Esophagus muscularis mucosa (tissue), 4 donors: Measurements from ENCODE around the gene RET. TPM values are rescaled to one million over a fixed set of nuclear protein-coding genes. Genes with fewer than 3 reads are reported as not detected.

Source experiments
- DNase-seq: peaks from one replicate; pipeline ENCODE4 v3.0.0-alpha.2; 2017; ENCODE audit errors: extremely low spot score
- H3K27ac ChIP-seq, 4 donors: fragments of 200-600 bp; sonication (generic); replicated peaks in 1 of 4; 1 replicate in 3 of 4; 2 replicates in 1 of 4; pipeline ENCODE4 v1.5.1; 2016 to 2019; ENCODE audit warnings: mild to moderate bottlenecking in 1 of 4
- H3K27me3 ChIP-seq, 4 donors: fragments of 200-600 bp; sonication (generic); one replicate each; pipeline versions ENCODE4 v1.5.1 to v1.6.0; 2016 to 2019
- H3K36me3 ChIP-seq, 4 donors: fragments of 200-600 bp; sonication (generic); one replicate each; pipeline ENCODE4 v1.5.1; 2016 to 2019
- H3K4me1 ChIP-seq, 4 donors: fragments of 200-600 bp; sonication (generic); one replicate each; pipeline ENCODE4 v1.5.1; 2016 to 2019
- H3K4me3 ChIP-seq, 4 donors: fragments of 200-600 bp; sonication (generic); 1 replicate in 2 of 4; 2 replicates in 2 of 4; pipeline ENCODE4 v1.5.1; 2016 to 2019; ENCODE audit warnings: mild to moderate bottlenecking in 4 of 4, moderate library complexity in 1 of 4
- H3K9me3 ChIP-seq, 4 donors: fragments of 200-600 bp; sonication (generic); 1 replicate in 3 of 4; 2 replicates in 1 of 4; pipeline ENCODE4 v1.5.1; 2016 to 2019
- EP300 ChIP-seq: sonication (generic); formaldehyde crosslinking; IDR thresholded peaks from one replicate; pipeline ENCODE4 v1.6.1; 2017; ENCODE audit warnings: antibody characterized with exemption
- POLR2A ChIP-seq: fragments of 450-650 bp; IDR thresholded peaks from one replicate; pipeline ENCODE4 v1.6.1; 2017; ENCODE audit warnings: antibody characterized with exemption, moderate library complexity, mild to moderate bottlenecking, low read depth
- POLR2AphosphoS5 ChIP-seq, 2 donors: sonication (generic); formaldehyde crosslinking; IDR thresholded peaks; one replicate each; pipeline ENCODE4 v1.6.1; 2017; ENCODE audit warnings: antibody characterized with exemption in 2 of 2
- WGBS: methylation state at CpG from one replicate; pipeline ENCODE4 v1.1.5; 2018; 5-methylcytosine and 5-hydroxymethylcytosine counted together
- intact Hi-C: fragments of 100-400 bp; cut with DNase I; formaldehyde crosslinking; loops from one replicate; pipeline ENCODE4 v1.15.1; 2023
- total RNA-seq, 4 donors: library from RNA; depleted of rRNA; stranded (reverse); fragments of >200 nt; gene quantifications; one replicate each; pipeline versions ENCODE4 v1.1.0 to v1.2.1, GENCODE V29; 2016
- TF ChIP-seq, protein P1 (sequence below), 3 experiments: fragments of 200-600 bp in 2 of 3; fragments of 450-650 bp in 1 of 3; sonication (generic) in 2 of 3; IDR thresholded peaks; one replicate each; pipeline ENCODE4 v1.5.1; 2017 to 2019; ENCODE audit warnings: antibody characterized with exemption in 3 of 3, mild to moderate bottlenecking in 2 of 3, moderate library complexity in 1 of 3

RET gene
- total RNA-seq, 4 donors from 2014 or later = 1.7 to 4.0 (median 3.0) TPM

DNA sequence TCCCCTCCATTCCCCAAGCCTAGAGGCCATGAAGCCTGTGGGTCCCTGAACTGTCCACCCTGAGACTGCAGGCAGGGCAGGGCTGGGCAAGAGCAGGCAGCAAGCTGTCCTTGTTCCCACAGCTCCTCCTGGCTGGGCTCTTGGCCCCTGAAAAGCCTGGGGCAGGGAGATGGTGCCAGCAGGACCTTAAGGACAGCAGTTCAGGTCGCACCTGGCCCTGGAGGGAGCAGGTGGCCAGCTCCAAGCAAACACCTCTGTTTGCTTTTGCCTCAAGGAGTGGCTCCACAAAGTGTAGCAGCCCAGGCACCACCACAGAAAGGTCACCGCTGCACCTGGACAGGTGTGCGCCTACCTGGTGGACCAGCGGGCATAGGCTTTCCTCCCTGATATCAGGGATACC, 5.2 kb downstream of the RET start:
- Histone ChIP-seq H3K4me1 (peaks cover 0 to 12% (median 9%) of the 10 kb centered on the region in 4 donors), H3K36me3 (no peaks in the 10 kb centered on the region), H3K9me3 (no peaks in the 10 kb centered on the region), H3K27ac (no peak overlapping the region), H3K27me3 (peaks cover 0 to 66% (median 3%) of the 10 kb centered on the region in 4 donors), H3K4me3 (no peak overlapping the region)
- intact Hi-C loops = no loop called here
- DNase-seq = no peak
- WGBS = 92% methylated on average over 2 of the region's 4 CpGs
- TF ChIP-seq POLR2A (no peak), EP300 (no peak), POLR2AphosphoS5 (IDR thresholded peaks at IDR 0.05) (no peak)
- TF ChIP-seq, protein P1, sequence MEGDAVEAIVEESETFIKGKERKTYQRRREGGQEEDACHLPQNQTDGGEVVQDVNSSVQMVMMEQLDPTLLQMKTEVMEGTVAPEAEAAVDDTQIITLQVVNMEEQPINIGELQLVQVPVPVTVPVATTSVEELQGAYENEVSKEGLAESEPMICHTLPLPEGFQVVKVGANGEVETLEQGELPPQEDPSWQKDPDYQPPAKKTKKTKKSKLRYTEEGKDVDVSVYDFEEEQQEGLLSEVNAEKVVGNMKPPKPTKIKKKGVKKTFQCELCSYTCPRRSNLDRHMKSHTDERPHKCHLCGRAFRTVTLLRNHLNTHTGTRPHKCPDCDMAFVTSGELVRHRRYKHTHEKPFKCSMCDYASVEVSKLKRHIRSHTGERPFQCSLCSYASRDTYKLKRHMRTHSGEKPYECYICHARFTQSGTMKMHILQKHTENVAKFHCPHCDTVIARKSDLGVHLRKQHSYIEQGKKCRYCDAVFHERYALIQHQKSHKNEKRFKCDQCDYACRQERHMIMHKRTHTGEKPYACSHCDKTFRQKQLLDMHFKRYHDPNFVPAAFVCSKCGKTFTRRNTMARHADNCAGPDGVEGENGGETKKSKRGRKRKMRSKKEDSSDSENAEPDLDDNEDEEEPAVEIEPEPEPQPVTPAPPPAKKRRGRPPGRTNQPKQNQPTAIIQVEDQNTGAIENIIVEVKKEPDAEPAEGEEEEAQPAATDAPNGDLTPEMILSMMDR (IDR thresholded peaks at IDR 0.05) = no peak

GRCh38 chr10:43082746-43083145, 5.9 kb downstream of the RET start:
- Histone ChIP-seq H3K27me3 (peaks cover 0 to 61% (median 2%) of the 10 kb centered on the region in 4 donors), H3K9me3 (no peaks in the 10 kb centered on the region), H3K4me3 (no peak overlapping the region), H3K36me3 (no peaks in the 10 kb centered on the region), H3K27ac (no peak overlapping the region), H3K4me1 (peaks cover 0 to 7% (median 3%) of the 10 kb centered on the region in 4 donors)
- intact Hi-C loops = no loop called here
- DNase-seq = no peak
- TF ChIP-seq POLR2A (no peak), EP300 (no peak), POLR2AphosphoS5 (IDR thresholded peaks at IDR 0.05) (no peak)
- TF ChIP-seq, protein P1 (IDR thresholded peaks at IDR 0.05) = no peak
- WGBS = 41% methylated on average over 4 of the region's 7 CpGs

- no peaks in the 10 kb centered on the region for H3K9me3 ChIP-seq
- H3K36me3 ChIP-seq = no peaks in the 10 kb centered on the region
- H3K4me3 ChIP-seq = no peak overlapping the region
- H3K27ac ChIP-seq = no peak overlapping the region
- no peak for DNase-seq
- no peaks in the 10 kb centered on the region for H3K4me1 ChIP-seq
- intact Hi-C loops = no loop called here
- WGBS = 25% methylated on average over 4 of the region's 5 CpGs
- TF ChIP-seq POLR2AphosphoS5 (IDR thresholded peaks at IDR 0.05) (no peak), POLR2A (no peak), EP300 (no peak)
- TF ChIP-seq, protein P1 (IDR thresholded peaks at IDR 0.05) = no peak
- H3K27me3 ChIP-seq = peaks cover 0 to 54% (median 0%) of the 10 kb centered on the region in 4 donors
Measured at GRCh38 chr10:43083764-43084163, 6.9 kb downstream of the RET start.

DNA sequence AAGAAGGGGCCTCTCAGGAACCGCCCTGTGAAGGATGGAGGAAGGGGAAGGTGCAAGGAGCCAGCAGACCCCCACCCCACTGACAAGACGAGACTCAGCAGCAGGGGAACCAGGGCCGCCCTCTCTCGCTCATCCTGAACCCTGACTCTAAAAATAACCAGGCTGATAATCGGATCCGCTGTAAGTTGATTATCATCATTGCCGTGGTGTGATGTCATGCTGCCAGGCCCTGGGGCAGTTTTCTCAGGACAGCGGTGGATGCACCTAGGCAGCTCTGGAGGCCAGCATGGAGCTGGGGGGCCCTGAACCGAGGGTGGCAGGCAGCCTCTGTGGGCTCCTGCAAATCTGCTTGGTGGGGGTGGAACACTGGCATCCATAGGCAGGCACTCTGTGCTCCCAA, 7.9 kb downstream of the RET start:
- intact Hi-C loops = no loop called here
- Histone ChIP-seq H3K36me3 (no peaks in the 10 kb centered on the region), H3K27ac (no peak overlapping the region), H3K9me3 (no peaks in the 10 kb centered on the region), H3K4me1 (no peaks in the 10 kb centered on the region), H3K4me3 (no peak overlapping the region), H3K27me3 (peaks cover 0 to 54% (median 0%) of the 10 kb centered on the region in 4 donors)
- no peak for TF ChIP-seq POLR2A
- no peak for TF ChIP-seq EP300
- TF ChIP-seq, protein P1 (IDR thresholded peaks at IDR 0.05) = no peak
- no peak for TF ChIP-seq POLR2AphosphoS5 (IDR thresholded peaks at IDR 0.05)
- WGBS = 57% methylated on average over 7 of the region's 9 CpGs
- no peak for DNase-seq

DNA sequence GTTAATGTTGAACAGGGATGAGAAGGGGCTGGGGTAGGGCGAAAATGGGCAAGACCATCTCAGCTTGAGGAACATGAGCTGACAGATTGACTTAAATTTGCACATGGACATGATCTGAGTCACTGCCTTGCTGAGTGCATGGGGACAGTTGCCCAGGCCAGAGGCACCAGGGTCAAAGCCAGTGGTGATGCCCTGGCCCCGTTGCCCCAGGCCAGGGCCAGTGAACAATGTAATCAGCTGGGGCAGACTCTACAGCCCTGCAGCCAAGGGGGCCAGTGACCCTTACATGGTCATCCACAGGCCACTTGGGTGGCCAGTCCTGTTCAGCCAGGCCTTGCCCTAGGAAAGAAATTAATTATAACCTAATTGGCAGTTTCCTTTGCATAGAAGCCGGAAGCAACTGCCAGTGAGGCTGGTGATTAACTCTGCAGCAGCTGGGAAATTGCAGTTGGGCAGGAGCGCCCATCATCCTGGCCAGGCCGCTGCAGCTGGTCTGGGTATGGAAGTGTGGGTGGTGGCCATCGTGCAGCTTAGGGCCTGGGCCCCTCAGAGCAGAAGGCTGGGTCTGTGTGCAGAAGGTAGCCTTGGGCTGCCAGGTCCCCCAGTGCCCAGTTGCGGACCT, 9.6 kb downstream of the RET start:
- intact Hi-C loops = no loop called here
- H3K27ac ChIP-seq = no peak overlapping the region
- no peaks in the 10 kb centered on the region for H3K4me1 ChIP-seq
- TF ChIP-seq POLR2AphosphoS5 (IDR thresholded peaks at IDR 0.05) (no peak), POLR2A (no peak), EP300 (no peak)
- TF ChIP-seq, protein P1 (IDR thresholded peaks at IDR 0.05) = no peak
- no peaks in the 10 kb centered on the region for H3K36me3 ChIP-seq
- WGBS = 85% methylated on average over 3 of the region's 7 CpGs
- H3K9me3 ChIP-seq = no peaks in the 10 kb centered on the region
- no peak overlapping the region for H3K4me3 ChIP-seq
- no peak for DNase-seq
- peaks cover 0 to 43% (median 0%) of the 10 kb centered on the region in 4 donors for H3K27me3 ChIP-seq
